Stimulated activated CD4-positive, alpha-beta T cell treated with anti-CD3 and anti-CD28 coated beads, Interleukin-2, amount 100 ng/mL, for 24 hours (primary cell): ENCODE results near the gene PIN1.
"Not testable (repeated sequence)": the region's sequence is repeated elsewhere in the genome, so short reads cannot be mapped to it uniquely, and the experiment has no call there.

Experiments
- DNase-seq, 2 donors: peaks; one replicate each; pipeline ENCODE4 v3.0.0-alpha.2; 2020

Gene PIN1

DNA sequence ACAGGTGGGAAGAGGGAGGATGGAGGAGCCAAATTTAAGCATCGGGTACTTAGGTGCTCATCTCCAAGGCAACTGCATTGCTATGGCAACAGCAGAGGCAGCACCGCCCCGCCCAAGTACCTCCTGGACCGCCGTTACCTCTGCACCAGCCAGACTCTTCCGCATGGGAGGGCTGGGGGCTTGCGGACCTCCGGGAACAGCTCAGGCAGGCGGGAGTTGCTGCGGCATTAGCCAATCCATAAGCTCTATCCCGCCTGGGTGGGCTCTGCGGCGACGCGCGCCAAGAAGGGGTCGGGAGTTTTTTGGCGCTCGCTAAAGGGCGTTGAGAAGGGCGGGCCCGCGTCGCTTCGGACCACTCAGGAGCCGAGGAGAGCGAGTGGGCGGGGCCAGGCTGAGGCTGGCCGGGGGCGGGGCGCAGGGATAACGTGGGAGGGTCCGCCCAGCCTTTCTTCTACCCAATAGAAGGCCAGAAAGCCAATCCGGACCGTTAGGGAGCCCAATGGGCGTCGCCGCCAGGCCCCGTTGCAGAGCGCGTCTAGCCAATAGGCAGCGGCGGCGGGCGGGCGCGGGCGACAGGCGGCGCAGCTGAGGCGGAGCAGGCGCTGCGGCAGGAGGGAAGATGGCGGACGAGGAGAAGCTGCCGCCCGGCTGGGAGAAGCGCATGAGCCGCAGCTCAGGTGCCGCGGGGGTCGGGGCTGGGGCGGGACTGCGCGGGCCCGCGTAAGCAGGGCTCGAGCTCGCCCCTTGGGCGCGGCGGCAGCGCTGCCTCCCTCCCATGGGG is at the start of gene PIN1:
PIN1 (plus strand) TSS at position 593 of the 781 bp plus-strand sequence; CDS start at position 620, 27 bp downstream.
- DNase-seq: peak; percentile 99

- DNase-seq: peak; percentile 98 to 99
These were observed 49.5 kb upstream of the PIN1 start for GRCh38 chr19:9785367-9786331.

GRCh38 chr19:9786342-9786741 is 48.8 kb upstream of the PIN1 start:
- no peak for DNase-seq

- no peak for DNase-seq
These were observed 48.3 kb upstream of the PIN1 start for GRCh38 chr19:9786819-9787218.

DNA sequence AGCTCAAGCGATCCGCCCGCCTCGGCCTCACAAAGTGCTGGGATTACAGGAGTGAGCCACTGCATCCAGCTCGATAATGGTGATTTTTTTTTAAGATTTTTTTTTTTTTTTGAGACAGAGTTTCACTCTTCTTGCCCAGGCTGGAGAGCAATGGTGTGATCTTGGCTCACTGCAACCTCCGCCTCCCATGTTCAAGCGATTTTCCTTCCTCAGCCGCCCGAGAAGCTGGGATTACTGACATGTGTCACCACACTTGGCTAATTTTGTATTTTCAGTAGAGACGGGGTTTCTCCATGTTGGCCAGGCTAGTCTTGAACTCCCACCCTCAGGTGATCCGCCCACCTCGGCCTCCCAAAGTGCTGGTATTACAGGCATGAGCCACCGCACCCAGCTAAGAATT is 46.5 kb upstream of the PIN1 start:
- DNase-seq: not testable (repeated sequence)

DNA sequence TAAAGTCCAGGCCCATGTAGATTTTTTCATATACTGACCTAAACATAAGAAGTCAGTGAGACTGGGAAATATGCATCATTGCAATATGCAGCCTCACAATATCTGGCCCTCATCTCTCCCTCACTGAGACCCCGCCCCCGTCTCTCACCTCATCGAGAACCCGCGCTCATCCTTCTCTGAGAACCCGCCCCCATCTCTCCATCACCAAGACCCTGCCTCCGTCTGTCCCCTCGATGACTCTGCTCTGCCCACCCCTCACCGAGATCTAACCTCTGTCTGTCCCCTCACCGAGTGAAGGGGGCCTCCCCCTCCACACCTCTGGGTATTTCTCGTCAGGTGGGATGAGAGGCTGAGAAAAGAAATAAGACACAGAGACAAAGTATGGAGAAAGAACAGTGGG is 46.1 kb upstream of the PIN1 start:
- DNase-seq: no peak

DNA sequence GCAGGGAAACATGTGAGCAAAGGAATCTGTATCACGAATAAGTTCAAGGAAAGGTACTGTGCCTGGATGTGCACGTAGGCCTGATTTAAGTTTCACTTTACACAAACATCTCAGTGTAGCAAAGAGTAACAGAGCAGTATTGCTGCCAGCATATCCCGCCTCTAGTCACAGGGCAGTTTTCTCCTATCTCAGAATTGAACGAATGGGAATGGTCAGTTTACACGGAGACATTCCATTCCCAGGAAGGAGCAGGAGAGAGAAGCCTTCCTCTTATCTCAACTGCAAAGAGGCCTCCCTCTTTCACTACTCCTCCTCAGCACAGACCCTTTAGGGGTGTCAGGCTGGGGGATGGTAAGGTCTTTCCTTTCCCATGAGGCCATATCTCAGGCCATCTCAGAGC is 45.5 kb upstream of the PIN1 start:
- not testable (repeated sequence) for DNase-seq

- not testable (repeated sequence) for DNase-seq
These were observed 44.1 kb upstream of the PIN1 start for GRCh38 chr19:9791073-9791367.

DNA sequence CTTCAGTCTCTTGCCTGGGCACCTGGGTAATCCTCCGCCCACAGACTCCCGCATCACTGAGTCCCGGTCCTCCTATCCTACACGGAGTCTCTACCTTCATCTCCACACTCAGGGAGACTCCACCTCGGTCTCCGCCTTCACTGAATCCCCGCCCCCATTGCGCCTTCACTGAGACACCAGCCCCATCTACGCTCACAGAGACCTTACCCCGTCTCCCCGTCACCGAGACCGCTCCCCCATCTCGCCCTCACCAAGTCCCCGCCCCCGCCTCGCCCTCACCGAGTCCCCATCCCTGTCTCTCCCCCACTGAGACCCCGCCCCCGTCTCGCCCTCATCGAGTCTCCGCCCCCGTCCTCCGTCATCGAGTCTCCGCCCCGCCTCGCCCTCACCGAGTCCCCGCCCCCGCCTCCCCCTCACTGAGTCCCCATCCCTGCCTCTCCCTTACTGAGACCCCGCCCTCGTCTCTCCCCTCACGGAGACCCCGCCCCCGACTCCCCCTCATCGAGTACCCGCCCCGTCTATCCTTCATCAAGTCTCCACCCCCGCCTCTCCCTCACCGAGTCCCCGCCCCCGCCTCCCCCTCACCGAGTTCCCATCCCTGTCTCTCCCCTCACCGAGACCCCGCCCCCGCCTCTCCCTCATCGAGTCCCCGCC is 43.4 kb upstream of the PIN1 start:
- peak; percentile 91 to 92 for DNase-seq

DNA sequence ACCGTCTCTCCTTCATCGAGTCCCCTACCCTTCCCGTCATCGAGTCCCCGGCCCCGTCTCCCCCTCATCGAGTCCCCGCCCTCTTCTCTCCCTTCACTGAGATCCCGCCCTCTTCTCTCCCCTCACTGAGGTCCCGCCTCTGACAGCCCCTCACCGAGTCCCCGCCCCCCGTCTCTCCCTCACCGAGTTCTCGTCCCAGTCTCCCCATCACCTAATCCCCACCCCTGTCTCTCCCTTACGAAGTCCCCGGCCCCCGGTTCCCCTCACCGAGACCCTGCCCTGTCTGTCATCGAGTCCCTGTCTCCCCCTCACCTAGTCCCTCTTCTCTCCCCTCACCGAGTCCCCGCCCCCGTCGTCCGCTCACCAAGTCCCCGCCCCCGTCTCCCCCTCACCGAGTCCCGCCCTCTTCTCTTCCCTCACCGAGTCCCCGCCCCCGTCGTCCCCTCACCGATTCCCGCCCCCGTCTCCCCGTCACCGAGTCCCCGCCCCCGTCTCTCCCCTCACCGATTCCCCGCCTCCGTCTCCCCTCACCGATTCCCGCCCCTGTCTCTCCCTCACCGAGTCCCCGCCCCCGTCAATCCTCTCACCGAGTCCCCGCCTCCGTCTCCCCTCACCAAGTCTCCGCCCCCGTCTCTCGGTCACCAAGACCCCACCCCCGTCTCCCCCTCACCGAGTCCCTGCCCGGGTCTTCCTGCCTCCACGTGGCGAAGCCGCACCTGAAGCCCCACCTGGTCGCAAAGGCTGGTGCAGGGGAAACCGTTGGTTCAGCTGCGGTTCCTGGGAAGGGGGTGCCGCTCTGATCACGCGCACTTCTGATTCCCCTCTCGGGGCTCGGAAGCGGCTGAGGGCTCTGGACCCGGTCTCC is 42.7 kb upstream of the PIN1 start:
- peak; percentile 90 to 92 for DNase-seq

- peak; percentile 64 to 65 for DNase-seq
These were observed 42.0 kb upstream of the PIN1 start for GRCh38 chr19:9793071-9793591.

GRCh38 chr19:9796113-9796773 is 38.9 kb upstream of the PIN1 start:
- peak; percentile 81 to 84 for DNase-seq

GRCh38 chr19:9797871-9798270 is 37.2 kb upstream of the PIN1 start:
- no peak for DNase-seq

DNA sequence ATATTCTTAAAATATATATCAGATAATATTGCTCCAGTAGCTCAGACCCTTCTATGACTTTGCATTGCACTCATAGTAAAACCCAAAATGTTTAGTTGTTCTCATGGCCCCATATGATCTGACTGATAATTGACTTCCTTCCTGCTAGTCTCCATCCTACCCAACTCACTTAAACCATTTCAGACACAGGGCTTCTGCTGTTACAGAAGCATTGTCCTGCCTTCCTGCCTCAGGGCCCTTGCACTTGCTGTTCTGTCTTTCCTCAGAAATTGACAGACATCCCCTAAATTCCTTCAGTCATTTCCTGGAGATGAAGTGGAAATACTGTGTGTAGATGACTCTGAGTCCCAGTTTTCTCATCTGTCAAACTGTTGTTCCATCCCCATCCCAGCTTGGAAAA is 36.0 kb upstream of the PIN1 start:
- DNase-seq: no peak

- no peak for DNase-seq
These were observed 33.1 kb upstream of the PIN1 start for GRCh38 chr19:9801976-9802375.

- no peak for DNase-seq
These were observed 28.3 kb upstream of the PIN1 start for GRCh38 chr19:9806803-9807202.

- no peak for DNase-seq
These were observed 26.0 kb upstream of the PIN1 start for GRCh38 chr19:9808855-9809824.

DNA sequence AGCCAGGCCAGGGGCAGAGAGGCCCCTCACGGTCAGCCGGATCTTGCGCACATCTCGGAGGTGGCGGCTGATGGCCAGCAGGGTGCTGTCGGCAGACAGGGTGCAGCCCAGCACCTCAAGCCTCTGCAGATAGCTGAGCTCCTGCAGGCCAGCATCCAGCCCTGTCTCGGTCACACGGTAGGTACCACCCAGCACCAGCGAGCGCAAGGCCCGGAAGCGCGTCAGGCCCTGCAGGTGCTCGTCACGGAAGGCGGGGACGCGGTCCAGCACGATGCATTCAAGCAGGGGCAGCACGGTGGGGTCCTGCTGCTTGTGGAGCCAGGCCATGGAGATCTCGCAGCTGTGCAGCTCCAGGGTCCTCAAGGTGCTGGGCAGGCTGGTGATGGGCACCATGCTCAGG is 24.0 kb upstream of the PIN1 start:
- no peak for DNase-seq

DNA sequence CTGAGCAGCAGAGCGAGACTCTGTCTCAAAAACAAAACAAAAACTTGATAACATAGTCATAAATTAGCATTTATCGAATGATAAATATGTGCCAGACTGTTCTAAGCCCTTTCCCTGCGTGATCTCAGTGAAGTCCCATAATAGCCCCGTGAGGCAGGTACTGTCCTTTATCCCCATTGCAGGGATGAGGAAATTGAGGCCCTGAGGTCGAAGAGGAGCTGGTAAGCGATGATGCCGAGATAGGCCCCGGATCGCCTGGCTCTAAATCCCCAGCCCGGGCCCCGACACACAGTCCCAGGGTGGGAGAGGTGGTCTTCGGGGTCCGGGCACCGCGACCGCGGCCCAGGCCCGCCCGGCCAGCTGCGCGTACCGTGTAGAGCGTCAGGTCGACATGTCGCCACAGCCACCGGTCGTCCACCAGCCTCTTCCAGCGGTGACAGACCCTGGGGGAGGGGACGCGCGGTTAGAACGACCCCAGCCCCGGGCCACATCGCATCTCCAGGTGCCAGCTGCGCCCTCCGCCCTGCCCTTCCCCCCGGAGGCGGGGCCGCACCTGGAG is 16.9 kb upstream of the PIN1 start:
- DNase-seq: no peak
